Naive B cell (primary cell): ENCODE data around the gene ATP5MG. TPM values are rescaled to one million over a fixed set of nuclear protein-coding genes. Genes with fewer than 3 reads are reported as not detected.

Source experiments
- ATAC-seq, 2 donors: fragments of 150-1000 bp; cut with Tn5 transposase; 2 replicates each; pipeline ENCODE4 v1.10.0; 2021; ENCODE audit warnings: low read depth in 2 of 2, mild to moderate bottlenecking in 2 of 2, moderate library complexity in 2 of 2
- DNase-seq: peaks from one replicate; pipeline ENCODE4 v3.0.0; 2022
- H3K27ac Mint-ChIP-seq, 6 donors: one replicate each; pipeline ENCODE4 v1.8.0; 2020 to 2022; ENCODE audit warnings: mild to moderate bottlenecking in 6 of 6, mixed read lengths in 6 of 6, moderate library complexity in 5 of 6, inconsistent platforms in 2 of 6
- H3K27me3 Mint-ChIP-seq, 3 donors: one replicate each; pipeline ENCODE4 v1.8.0; 2021 to 2022; ENCODE audit warnings: mixed read lengths in 3 of 3, mild to moderate bottlenecking in 1 of 3
- H3K36me3 Mint-ChIP-seq, 2 donors: one replicate each; pipeline ENCODE4 v1.8.0; 2020 to 2022; ENCODE audit warnings: mixed read lengths in 2 of 2, inconsistent platforms in 1 of 2, mild to moderate bottlenecking in 1 of 2
- H3K4me1 Mint-ChIP-seq, 3 donors: one replicate each; pipeline ENCODE4 v1.8.0; 2020 to 2022; ENCODE audit warnings: mixed read lengths in 3 of 3, inconsistent platforms in 1 of 3, mild to moderate bottlenecking in 1 of 3, moderate library complexity in 1 of 3
- H3K4me3 Mint-ChIP-seq, 8 donors: one replicate each; pipeline ENCODE4 v1.8.0; 2020 to 2022; ENCODE audit warnings: mild to moderate bottlenecking in 8 of 8, mixed read lengths in 8 of 8, moderate library complexity in 8 of 8, inconsistent platforms in 2 of 8
- H3K9me3 Mint-ChIP-seq, 7 donors: one replicate each; pipeline ENCODE4 v1.8.0; 2020 to 2022; ENCODE audit warnings: mixed read lengths in 7 of 7, mild to moderate bottlenecking in 5 of 7, inconsistent platforms in 2 of 7, moderate library complexity in 1 of 7
- polyA plus RNA-seq, 6 donors: library from polyadenylated mRNA; unstranded; fragments of 300-500 nt; fragmentation: Illumina TruSeq; gene quantifications; one replicate each; pipeline ENCODE4 v1.2.3, GENCODE V29; 2021; ENCODE audit warnings: low read depth in 6 of 6

The ATP5MG gene
- polyA plus RNA-seq: 100 to 1,000 TPM; 418 to 680 (median 501) TPM

- H3K4me1 Mint-ChIP-seq: peaks cover 39 to 57% (median 49%) of the 10 kb centered on the region in 3 donors
- H3K36me3 Mint-ChIP-seq: peaks cover 6% of the 10 kb centered on the region in 2 donors
- peak; percentile 90 for DNase-seq
- no peaks in the 10 kb centered on the region for H3K9me3 Mint-ChIP-seq
- peak within 1 kb of the TSS; percentile 91 to 100 (median 99) for H3K4me3 Mint-ChIP-seq
- H3K27me3 Mint-ChIP-seq: no peaks in the 10 kb centered on the region
- peak within 1 kb of the TSS; percentile 96 to 100 (median 99) for H3K27ac Mint-ChIP-seq
- peak; percentile 63 to 73 for ATAC-seq
Measured at GRCh38 chr11:118401151-118401879, at the start of gene ATP5MG. ATP5MG (plus strand) TSS chr11:118401606; CDS start chr11:118401666, 60 bp downstream.

GRCh38 chr11:118353084-118353710, 48.2 kb upstream of the ATP5MG start:
- ATAC-seq (peak in 1 of 2 donors; percentile 30), DNase-seq (peak; percentile 30)
- Mint-ChIP-seq H3K27ac (peak overlapping the region in 1 of 6 donors; percentile 49), H3K27me3 (peaks cover 13 to 28% (median 20%) of the 10 kb centered on the region in 3 donors), H3K4me1 (peaks cover 0 to 2% (median 0%) of the 10 kb centered on the region in 3 donors), H3K4me3 (no peak overlapping the region), H3K9me3 (no peaks in the 10 kb centered on the region), H3K36me3 (no peaks in the 10 kb centered on the region)

- Mint-ChIP-seq H3K9me3 (peaks cover 0 to 3% (median 0%) of the 10 kb centered on the region in 7 donors), H3K27me3 (peaks cover 0 to 8% (median 0%) of the 10 kb centered on the region in 3 donors), H3K36me3 (no peaks in the 10 kb centered on the region), H3K27ac (peak overlapping the region in 1 of 6 donors; percentile 95), H3K4me3 (peak overlapping the region in 1 of 8 donors; percentile 98), H3K4me1 (peaks cover 28 to 41% (median 32%) of the 10 kb centered on the region in 3 donors)
- ATAC-seq (no peak), DNase-seq (no peak)
Measured at GRCh38 chr11:118358071-118358470, 43.3 kb upstream of the ATP5MG start.

GRCh38 chr11:118359295-118359958, 42.0 kb upstream of the ATP5MG start, which contains the start of gene UBE4A:
UBE4A (plus strand) TSS chr11:118359600; CDS start chr11:118365081, 5,481 bp downstream.
- ATAC-seq (peak; percentile 97 to 98), DNase-seq (peak; percentile 93)
- Mint-ChIP-seq H3K4me1 (peaks cover 33 to 43% (median 35%) of the 10 kb centered on the region in 3 donors), H3K27me3 (peaks cover 0 to 8% (median 0%) of the 10 kb centered on the region in 3 donors), H3K9me3 (peaks cover 0 to 3% (median 0%) of the 10 kb centered on the region in 7 donors), H3K4me3 (peak within 1 kb of the TSS; percentile 89 to 100 (median 98)), H3K27ac (peak within 1 kb of the TSS; percentile 95 to 99 (median 98)), H3K36me3 (no peaks in the 10 kb centered on the region)

GRCh38 chr11:118364956-118365615, 36.3 kb upstream of the ATP5MG start:
- H3K36me3 Mint-ChIP-seq: peaks cover 0 to 22% of the 10 kb centered on the region in 2 donors
- no peak for DNase-seq
- no peak for ATAC-seq
- H3K4me3 Mint-ChIP-seq: no peak overlapping the region
- no peaks in the 10 kb centered on the region for H3K27me3 Mint-ChIP-seq
- H3K9me3 Mint-ChIP-seq: no peaks in the 10 kb centered on the region
- peaks cover 19 to 32% (median 22%) of the 10 kb centered on the region in 3 donors for H3K4me1 Mint-ChIP-seq
- no peak overlapping the region for H3K27ac Mint-ChIP-seq

GRCh38 chr11:118366287-118366686, 35.1 kb upstream of the ATP5MG start:
- no peak overlapping the region for H3K4me3 Mint-ChIP-seq
- peaks cover 15 to 23% (median 17%) of the 10 kb centered on the region in 3 donors for H3K4me1 Mint-ChIP-seq
- peaks cover 0 to 30% of the 10 kb centered on the region in 2 donors for H3K36me3 Mint-ChIP-seq
- ATAC-seq: no peak
- H3K9me3 Mint-ChIP-seq: no peaks in the 10 kb centered on the region
- no peak for DNase-seq
- no peak overlapping the region for H3K27ac Mint-ChIP-seq
- H3K27me3 Mint-ChIP-seq: no peaks in the 10 kb centered on the region

- no peak for ATAC-seq
Measured at GRCh38 chr11:118370774-118371173, 30.6 kb upstream of the ATP5MG start.

GRCh38 chr11:118373263-118373662, 28.1 kb upstream of the ATP5MG start:
- no peaks in the 10 kb centered on the region for H3K9me3 Mint-ChIP-seq
- no peaks in the 10 kb centered on the region for H3K4me1 Mint-ChIP-seq
- no peaks in the 10 kb centered on the region for H3K27me3 Mint-ChIP-seq
- no peak overlapping the region for H3K27ac Mint-ChIP-seq
- peaks cover 9 to 61% of the 10 kb centered on the region in 2 donors for H3K36me3 Mint-ChIP-seq
- ATAC-seq (no peak), DNase-seq (no peak)
- no peak overlapping the region for H3K4me3 Mint-ChIP-seq

More at GRCh38 chr11:118370774-118371173, 30.6 kb upstream of the ATP5MG start:
- Mint-ChIP-seq H3K4me3 (no peak overlapping the region), H3K9me3 (no peaks in the 10 kb centered on the region), H3K27me3 (no peaks in the 10 kb centered on the region), H3K4me1 (peaks cover 0 to 2% (median 0%) of the 10 kb centered on the region in 3 donors), H3K36me3 (peaks cover 9 to 61% of the 10 kb centered on the region in 2 donors), H3K27ac (no peak overlapping the region)
- no peak for DNase-seq

- ATAC-seq (no peak), DNase-seq (no peak)
- Mint-ChIP-seq H3K27ac (no peak overlapping the region), H3K9me3 (no peaks in the 10 kb centered on the region), H3K27me3 (no peaks in the 10 kb centered on the region), H3K4me3 (no peak overlapping the region), H3K36me3 (peaks cover 9 to 56% of the 10 kb centered on the region in 2 donors), H3K4me1 (no peaks in the 10 kb centered on the region)
Measured at GRCh38 chr11:118373871-118374270, 27.5 kb upstream of the ATP5MG start.

- no peak for DNase-seq
- Mint-ChIP-seq H3K27ac (peak overlapping the region in 1 of 6 donors; percentile 60), H3K4me3 (no peak overlapping the region), H3K27me3 (no peaks in the 10 kb centered on the region), H3K9me3 (no peaks in the 10 kb centered on the region), H3K4me1 (no peaks in the 10 kb centered on the region), H3K36me3 (peaks cover 9 to 54% of the 10 kb centered on the region in 2 donors)
- no peak for ATAC-seq
Measured at GRCh38 chr11:118374729-118375128, 26.7 kb upstream of the ATP5MG start.

GRCh38 chr11:118375978-118376377, 25.4 kb upstream of the ATP5MG start:
- H3K36me3 Mint-ChIP-seq: peaks cover 9 to 52% of the 10 kb centered on the region in 2 donors
- H3K4me3 Mint-ChIP-seq: no peak overlapping the region
- H3K27me3 Mint-ChIP-seq: no peaks in the 10 kb centered on the region
- DNase-seq (no peak), ATAC-seq (no peak)
- H3K27ac Mint-ChIP-seq: peak overlapping the region in 3 of 6 donors; percentile 24 to 92 (median 31)
- no peaks in the 10 kb centered on the region for H3K9me3 Mint-ChIP-seq
- H3K4me1 Mint-ChIP-seq: no peaks in the 10 kb centered on the region

GRCh38 chr11:118379497-118379896, 21.9 kb upstream of the ATP5MG start:
- no peaks in the 10 kb centered on the region for H3K27me3 Mint-ChIP-seq
- no peaks in the 10 kb centered on the region for H3K4me1 Mint-ChIP-seq
- H3K4me3 Mint-ChIP-seq: no peak overlapping the region
- no peak overlapping the region for H3K27ac Mint-ChIP-seq
- DNase-seq (no peak), ATAC-seq (no peak)
- no peaks in the 10 kb centered on the region for H3K9me3 Mint-ChIP-seq
- H3K36me3 Mint-ChIP-seq: peaks cover 8 to 34% of the 10 kb centered on the region in 2 donors

- no peaks in the 10 kb centered on the region for H3K27me3 Mint-ChIP-seq
- DNase-seq (no peak), ATAC-seq (no peak)
- no peak overlapping the region for H3K4me3 Mint-ChIP-seq
- H3K27ac Mint-ChIP-seq: no peak overlapping the region
- peaks cover 9 to 38% of the 10 kb centered on the region in 2 donors for H3K36me3 Mint-ChIP-seq
- no peaks in the 10 kb centered on the region for H3K9me3 Mint-ChIP-seq
- H3K4me1 Mint-ChIP-seq: no peaks in the 10 kb centered on the region
Measured at GRCh38 chr11:118380571-118380970, 20.8 kb upstream of the ATP5MG start.
